ENCODE measurements around the gene RGS19.

DNA sequence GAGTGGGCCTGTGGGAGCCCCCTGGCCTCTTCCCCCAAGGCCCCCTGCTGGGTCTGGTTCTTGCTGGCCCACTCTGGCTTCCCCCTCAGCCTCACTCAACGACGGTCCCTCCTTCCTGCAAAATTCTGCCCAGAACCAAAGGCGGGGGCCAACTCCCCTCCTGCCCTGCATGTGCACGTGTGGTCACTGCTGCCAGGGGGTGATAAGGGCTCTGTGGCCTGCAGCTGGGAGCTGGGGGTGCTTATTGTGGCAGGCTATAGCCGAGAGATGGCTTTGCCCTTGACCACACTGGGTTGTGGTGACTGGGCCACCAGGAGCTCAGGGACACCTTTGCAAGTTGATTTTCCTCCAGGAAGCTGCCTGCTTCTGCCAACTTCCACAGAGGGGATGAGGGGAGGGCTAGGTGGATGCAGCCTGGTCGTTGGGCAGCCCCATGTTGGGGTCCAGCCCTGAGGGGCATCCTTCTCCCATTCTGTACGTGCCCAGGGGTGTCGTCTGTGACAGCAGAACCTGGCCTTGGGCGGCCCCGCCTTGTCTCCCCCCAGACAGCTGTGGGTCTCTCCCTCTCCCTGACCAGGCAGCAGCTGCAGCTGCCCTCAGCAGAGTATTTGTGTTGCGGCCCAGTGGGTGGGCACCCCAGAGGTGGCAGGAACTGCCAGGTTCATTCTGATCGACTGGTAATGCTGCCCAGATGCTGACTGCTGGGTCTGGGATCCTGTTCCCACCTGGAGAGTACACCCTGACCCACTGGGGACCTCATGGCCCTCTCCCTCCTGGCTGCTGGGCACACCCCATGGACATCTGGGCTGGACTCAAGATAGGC lies 10.7 kb downstream of the RGS19 start:
- TF ChIP-seq CTCF (IDR thresholded peaks at IDR 0.05) (no peak), POLR2A (IDR thresholded peaks at IDR 0.05) (no peak)

All from body of pancreas (tissue), 4 donors.